Measurements from ENCODE around the gene AURKB.
"Not testable (repeated sequence)": the region's sequence is repeated elsewhere in the genome, so short reads cannot be mapped to it uniquely, and the experiment has no call there.

AURKB gene

DNA sequence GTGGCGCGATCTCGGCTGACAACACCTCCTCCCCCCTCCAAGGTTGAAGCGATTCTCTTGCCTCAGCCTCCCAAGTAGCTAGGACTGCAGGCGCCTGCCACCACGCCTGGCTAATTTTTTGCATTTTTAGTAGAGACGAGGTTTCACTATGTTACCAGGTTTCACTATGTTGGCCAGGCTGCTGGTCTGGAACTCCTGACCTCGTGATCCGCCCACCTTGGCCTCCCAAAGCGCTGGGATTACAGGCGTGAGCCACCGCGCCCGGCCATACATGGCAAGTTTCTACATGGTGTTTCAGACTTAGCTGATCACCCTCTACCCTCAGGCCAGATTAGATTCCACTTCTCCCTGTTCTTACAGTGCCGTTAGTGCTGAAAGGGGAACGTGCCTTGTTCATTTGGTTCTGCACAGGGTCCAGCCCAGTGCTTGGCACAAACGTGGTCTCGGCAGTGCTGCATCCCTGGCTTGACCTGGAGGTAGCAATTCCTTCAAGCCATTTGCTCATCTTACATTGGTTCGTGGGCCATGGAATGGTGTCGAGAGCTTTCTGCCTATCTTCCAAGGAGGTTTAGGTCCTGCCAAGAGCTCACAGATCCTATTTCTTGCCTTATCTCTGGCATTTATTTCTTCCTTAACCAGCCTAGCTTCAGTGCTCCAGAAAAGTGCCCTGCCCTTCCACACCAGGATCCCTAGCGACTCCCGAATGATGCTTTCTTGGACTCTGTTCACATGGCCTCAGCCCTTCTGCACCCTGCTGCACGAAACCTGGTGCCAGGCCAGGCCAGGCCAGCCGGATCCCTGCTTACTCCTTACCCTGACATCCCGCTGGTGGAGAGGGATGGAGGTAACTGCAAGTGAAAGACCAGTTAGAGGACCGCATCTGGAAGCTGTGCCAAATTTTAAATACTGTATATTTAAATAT lies 14.8 kb upstream of the AURKB start:
- DNase-seq, result no peak

DNA sequence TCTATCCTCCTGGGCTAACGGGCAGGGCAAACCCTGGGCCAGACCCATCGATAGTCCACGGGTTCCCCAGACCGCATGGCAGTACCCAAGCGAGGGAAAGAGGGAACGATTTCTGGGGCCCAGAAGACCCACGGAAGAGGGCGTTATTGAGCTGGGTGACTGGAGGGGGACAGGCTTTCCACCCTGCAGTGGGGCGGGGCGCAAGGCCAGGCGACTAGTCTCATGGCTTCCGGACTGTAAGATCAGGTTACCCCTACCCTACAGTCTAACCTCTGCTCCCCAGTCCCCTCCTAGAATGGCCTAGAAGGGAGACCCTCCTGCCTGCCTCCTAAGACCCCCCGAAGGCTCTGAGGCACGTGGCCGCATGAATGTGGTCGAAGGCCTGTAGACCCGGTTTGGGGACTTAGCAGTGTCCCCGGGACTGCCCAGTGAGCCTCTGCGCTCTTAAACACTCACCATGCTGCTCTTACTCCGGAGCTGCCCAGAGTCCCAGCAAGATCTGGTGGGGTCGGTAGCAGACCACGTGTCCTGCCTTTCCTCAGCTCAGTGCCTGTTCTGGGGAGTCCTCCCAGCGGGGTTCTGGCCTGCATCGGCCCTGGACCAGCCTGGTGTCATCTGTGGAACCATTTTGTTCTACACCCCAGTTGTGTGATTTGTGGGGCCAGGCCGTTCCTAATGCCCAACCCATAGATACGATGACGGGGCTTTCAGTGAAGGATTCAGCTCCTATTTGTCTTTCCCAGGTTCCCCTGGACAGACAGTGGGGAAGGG lies 13.2 kb upstream of the AURKB start:
- DNase-seq, result peak; percentile 46

DNA sequence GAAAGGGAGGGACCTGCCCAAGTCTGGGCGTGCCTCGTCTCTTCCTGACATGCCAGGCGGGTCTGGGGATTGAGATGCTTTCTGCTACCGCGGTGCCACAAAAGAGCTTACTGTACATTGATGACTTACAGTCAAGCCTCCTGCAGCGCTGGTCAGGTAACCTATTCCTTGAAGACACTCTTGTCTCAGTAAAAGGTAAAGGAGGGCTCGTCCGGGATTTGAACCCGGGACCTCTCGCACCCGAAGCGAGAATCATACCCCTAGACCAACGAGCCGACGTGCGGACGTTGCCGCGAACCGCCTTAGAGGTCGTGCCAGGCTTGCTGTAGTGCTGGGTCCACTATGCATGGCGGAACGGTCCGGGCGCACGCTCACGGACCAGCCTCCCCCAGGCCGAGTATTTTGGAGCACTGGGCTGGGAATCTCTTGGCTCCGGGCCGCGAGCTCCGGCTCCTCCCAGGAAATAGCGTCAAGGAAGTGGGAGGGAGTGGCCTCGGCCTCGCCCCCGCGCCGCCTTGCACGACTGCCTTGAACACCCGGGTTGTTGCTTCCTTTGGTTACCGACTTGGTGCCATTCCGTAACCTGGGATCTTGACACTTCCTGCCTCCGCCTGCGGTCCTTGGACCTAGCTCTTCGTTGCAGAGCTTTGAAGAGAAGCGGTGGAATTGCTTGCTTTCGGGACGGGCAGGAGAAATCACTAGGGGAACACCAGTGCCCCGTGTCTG lies 12.4 kb upstream of the AURKB start:
- peak; percentile 92 for DNase-seq

DNA sequence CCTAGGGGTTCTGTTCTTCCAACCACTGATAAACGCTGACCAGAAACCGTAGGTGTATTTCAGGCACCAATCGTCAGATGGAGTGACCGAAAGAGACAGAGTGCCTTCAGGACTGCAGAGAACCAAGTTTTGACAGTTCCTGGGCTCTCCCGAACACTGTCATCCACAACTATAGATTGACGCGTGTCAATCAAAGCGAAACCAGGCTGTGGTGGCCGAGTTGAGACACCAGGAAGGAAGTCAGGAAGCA lies 11.9 kb upstream of the AURKB start:
- peak; percentile 90 for DNase-seq

DNA sequence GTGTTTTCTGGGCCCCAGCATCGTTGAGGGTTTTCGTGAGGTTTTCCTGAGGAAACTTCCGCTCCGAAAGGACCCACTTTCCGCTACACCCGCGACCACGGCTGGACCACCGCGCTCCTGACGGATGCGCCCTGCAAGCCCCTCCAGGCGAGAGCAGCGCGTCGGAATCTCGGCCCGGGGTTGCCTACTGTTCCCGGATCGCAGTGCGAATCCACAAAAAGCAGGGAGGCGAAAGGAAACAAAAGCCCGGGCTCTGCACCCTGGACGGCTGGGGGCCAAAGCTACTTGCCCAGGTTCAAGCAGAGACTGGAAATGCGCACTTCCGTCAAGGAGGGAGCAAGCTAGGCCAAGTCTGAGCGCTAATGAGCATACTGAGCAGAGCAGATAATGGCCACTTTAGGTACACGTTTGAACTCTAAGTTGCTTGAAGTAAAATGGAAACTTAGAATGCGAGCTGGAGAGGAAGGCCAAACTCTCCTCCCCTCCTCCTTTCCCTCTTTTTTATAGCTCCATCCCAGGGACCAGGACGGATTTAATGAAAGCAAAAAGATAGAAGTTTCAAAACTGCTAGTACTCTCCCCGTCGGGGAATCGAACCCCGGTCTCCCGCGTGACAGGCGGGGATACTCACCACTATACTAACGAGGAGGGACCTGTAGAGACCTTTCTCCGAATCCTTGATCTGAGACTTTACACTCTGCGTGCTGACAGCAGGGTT lies 11.4 kb upstream of the AURKB start:
- DNase-seq, result peak; percentile 80

DNA sequence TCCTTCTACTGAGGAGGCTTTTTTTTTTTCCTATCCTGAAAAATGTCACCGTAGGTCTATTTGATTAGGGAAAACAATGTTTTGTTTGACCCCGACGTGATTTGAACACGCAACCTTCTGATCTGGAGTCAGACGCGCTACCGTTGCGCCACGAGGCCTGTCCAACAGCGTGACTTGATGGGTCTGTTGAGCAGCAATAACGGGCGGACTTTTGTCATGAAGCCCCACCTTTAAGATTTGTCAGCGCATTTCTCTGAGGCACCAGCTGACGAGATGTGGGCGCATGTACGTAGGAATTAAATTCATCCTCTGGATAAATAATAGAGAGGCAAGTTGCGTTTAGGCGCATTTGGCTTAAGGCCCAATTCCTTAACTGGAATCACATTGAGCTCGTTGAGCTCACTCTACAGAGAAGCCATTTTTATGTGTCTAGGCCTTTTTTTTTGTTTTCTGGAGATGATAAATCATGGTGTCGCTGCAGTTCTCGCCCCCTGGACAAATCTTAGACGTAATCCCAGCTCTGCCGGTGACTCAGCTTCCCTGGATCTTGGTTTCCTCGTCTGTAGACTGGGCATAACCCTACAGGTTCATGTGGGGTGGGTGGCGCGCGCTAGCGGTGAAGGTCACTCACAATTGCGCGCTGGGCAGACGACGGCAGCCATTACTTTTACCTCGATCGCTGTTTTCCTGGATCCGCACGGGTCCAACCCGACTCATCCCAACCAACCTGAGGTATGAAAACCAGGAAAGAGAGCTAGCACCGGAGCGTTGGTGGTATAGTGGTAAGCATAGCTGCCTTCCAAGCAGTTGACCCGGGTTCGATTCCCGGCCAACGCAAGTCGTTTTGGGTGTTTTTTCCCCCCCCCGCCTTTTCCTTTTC lies 10.6 kb upstream of the AURKB start:
- DNase-seq, result peak; percentile 89

DNA sequence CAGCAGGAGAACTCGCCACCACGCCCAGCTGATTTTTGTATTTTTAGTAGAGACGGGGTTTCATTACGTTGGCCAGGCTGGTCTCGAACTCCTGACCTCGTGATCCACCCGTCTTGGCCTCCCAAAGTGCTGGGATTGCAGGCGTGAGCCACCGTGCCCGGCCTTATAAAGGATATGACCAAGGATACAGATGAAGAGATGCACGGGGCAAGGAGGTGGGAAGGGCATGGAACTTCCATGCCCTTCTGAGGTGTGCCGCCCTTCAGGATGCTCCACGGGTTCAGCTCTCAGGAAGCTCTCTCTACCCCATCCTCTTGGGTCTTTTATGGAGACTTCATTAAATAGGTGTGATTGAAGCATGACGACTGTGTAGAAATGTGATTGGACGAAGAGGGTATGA lies 3.6 kb upstream of the AURKB start:
- not testable (repeated sequence) for DNase-seq

DNA sequence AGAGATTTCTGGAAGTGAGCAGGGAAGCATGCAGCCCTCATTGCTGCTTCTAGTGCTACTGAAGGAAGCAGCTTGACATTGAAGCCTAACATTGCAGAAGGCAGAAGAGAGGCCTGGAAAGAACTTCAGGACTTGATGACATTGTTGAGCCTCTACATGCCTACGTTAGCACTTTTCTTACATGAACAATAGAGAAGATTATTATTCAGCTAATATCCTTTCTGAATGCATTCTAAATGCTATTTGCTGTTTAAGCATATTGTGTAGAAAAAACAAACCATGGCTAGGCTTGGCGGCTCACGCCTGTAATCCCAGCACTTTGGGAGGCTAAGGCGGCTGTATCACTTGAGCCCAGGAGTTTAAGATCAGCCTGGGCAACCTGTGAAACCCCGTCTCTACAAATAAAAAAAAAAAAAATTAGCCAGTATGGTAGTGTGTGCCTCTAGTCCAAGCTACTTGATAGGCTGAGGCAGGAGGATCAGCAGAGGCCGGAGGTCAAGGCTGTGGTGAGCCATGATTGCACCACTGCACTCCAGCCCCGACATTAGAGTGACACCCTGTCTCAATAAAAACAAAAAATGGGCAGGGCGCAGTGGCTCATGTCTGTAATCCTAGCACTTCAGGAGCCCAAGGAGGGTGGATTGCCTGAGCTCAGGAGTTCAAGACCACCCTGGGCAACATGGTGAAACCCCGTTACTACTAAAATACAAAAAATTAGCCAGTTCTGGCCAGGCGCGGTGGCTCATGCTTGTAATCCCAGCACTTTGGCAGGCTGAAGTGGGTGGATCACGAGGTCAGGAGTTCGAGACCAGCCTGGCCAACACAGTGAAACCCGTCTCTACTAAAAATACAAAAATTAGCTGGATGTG lies 2.2 kb upstream of the AURKB start:
- DNase-seq, result peak; percentile 27

DNA sequence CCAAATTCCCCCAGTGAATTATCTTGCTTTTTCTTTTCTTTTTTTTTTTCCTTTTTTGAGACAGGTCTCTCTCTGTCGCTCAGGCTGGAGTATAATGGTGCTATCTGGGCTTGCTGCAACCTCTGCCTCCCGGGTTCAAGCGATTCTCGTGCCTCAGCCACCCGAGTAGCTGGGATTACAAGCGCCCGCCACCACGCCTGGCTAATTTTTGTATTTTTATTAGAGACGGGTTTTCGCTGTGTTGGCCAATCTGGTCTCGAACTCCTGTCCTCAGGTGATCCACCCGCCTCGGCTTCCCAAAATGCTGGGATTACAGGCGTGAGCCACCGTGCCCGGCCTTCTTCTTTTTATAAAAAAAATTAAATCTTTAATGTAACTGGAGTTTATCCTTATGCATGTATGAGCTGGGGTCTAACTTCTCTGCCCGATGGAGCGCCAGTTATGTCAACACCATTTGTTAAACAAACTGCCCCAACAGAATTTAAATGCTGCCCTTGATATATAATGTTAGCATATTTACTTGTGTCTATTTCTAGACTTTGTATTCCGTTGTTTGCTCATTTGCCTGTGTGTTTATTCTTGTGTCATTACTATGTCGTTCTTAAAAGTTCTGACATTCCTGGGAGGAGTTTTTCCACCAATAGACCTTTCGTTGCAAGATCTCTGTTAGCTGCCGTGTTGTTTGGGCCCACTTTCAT lies 535 bp upstream of the AURKB start:
- DNase-seq, result peak; percentile 7

DNA sequence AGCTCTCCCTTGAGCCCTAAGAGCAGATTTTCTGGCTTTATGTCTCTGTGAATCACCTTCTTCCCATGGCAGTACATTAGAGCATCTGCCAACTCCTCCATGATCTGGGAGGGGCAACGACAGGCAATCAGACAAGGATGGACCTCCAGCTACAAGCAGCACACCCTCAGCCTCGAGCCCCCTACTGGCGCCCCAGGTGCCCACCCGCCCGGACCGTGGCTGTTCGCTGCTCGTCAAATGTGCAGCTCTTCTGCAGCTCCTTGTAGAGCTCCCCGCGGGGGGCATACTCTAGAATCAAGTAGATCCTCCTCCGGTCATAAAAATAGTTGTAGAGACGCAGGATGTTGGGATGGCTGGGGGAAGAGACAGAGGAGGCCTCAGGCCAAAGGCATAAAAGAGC lies 3.8 kb downstream of the AURKB start:
- DNase-seq, result no peak

DNA sequence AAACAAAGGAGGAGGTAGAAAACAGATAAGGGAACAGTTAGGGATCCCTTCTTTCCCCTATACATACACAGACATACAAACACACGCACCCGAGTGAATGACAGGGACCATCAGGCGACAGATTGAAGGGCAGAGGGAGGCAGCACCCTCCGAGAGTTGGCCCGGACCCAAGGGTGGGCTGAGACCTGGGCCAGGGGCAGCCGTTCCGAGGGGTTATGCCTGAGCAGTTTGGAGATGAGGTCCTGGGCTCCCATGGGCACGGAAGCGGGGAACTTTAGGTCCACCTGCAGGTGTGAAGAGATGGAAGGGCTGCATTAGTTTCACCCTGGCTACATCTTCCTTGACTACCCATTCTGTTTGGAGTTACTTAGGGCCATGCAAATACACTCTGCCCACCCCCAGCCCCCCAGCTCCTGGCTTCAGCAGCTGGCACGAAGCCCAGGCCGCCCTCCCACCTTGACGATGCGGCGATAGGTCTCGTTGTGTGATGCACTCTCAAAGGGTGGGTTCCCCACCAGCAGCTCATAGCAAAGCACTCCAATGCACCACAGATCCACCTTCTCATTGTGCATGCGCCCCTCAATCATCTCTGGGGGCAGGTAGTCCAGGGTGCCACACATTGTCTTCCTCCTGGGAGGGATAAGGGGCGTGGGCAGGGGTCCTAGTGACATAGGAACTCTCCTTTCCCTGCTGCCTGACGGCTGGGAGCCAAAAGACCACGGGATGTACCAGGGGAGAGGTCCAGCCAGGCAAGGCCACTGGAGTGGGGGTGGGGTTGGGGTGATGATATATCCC lies 5.4 kb downstream of the AURKB start:
- DNase-seq, result no peak

DNA sequence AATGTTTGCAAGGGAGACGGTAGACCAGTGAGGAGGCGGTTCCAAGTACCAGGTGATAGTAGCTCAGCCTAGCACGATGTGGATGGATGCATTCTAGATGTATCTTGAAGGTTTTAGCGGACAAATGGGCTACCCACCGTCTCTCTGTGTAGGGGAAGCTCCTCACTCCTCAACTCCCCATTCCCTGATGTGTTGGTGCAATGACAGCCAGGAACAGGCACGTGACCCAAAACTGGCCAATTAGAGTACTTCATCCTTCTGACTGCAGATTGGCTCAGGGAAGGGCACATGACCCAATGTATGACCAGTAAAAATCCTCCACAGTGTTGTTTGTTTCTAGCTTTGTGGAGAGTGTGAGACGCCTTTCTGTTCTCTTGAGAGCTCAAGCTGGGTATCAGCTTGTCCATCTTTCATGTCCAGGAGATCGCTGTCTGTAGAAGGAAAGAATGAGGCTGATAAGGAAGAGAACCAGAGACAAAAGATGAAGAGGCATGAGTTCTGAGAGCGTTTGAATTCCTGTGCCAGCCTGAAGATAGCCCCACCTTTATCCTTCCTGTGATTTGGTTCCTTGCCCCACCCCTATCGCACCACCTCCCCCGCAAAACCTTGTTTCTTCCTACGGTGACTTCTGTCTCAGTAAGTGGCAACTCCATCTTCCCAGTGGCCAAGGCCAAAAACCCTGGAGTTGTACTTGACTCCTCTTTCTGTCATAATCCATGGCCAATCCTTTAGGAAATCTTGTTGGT lies 18.1 kb downstream of the AURKB start:
- peak; percentile 89 for DNase-seq

DNA sequence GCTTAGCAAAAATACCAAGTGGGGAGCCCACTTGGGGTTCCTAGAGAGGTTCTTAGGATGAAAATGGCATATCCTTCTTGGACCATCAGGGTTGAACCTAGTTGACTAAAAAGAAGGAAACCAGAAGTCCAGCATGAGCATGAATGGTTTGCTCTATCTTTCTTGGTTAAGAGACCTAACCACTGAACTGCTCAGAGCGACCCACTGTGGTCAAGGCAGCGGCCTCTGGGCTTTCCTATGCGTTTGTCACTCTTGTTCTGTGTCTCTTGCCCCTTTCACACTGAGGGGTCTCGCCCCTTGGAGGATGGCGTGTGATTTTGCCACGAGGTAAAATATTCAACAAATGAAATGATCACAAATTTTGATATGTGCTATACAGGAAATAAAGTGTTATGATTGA lies 19.9 kb downstream of the AURKB start:
- DNase-seq, result no peak

DNA sequence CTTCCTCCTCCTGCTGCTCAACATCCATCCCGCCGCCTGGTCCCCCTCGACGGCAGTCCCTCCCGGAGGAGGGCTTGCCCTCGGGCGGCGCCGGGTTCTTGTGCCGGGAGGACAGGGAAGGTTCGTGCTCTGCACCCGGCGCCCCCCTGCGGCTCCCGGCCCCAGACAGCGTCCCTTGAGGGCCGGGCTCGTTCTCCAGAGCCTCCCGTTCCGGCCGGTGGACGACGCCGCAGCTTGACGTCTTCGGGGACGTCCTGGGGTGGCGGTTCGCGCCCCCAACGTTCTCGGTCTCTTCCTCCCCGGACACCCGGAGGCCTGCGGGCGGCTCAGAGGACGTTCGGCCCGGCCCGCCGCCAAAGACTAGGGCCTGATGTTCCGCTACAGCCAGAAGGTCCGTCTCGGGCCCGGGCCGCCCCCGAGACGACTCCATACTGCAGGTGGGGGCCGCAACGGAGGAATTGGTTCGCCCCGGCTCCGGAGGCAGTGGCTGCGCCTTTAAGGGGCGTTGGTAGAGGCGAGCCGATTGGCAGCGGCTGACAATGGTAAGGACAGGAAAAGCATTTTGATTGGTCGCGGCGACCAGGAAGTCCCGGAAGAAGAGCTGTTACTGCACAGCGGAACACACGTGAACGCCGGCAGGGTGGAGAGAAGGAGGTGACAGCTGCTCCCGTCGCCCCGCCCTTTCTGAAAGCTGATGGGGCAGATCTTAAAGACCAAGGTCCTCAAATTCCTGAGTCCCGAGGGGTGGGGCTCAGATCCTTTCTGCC lies 20.5 kb downstream of the AURKB start, which contains the start of gene BORCS6:
Gene BORCS6 (minus strand): TSS at position 470 of the 767 bp plus-strand sequence. CDS start 40 bp downstream, at position 430.
- DNase-seq, result peak; percentile 98

DNA sequence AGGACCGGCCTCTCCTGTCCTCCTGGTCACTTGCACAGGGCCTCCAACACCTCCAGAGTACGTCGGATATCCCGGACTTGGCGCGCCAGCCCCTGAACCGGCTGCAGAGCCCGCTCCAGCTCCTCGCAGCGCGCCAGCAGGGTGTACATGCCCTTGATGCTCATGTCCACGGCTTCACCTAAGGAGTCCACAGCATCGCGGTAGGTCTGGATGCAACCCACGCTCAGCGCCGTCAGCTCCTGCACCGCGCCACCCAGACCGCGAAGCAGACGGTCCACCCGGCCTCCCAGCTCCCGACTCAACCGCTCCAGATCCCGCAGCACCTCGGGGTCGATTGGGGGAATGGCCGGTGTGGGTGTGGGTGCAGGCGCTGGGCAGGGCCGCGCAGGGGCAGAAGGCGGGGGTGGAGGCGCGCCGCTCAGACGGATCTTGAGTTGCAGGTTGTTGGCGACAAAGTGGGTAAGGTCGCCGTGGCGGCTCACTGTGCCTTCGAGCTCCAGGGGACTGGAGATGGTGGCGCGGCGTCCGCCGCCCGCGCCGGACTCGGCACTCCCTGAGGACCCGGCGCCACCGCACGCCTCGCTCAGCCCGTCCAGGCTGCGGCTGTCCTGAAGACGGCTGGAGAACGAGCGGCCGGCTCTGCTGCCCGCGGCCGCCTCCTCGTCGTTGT lies 21.2 kb downstream of the AURKB start:
- DNase-seq, result peak; percentile 1

DNA sequence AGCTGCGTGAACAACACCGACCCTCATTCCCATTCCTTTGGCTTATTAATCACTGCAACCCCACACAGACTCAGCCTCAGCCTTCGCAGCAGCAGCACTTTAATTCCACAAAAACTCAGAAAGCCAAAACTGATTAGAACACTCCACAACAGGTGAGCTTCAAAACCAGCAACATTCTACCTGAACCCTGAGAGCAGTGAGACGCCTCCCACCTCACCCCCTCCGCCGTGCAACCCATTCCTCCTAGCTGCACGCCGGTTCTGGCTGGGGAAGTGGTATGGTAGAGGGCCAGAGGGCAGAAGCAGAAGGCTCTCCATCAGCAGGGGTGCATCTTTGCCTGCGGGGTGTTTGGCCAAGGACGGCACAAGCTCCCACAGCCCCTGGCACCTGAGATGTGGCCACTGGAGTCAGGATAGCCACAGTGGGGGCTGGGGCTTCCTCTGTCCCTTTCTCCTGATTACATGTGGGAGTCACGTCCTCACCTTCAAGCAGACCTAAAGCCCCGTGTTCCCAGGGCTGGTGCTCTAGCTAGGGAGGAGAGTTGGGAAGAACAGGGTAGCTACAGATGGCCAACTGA lies 22.0 kb downstream of the AURKB start:
- no peak for DNase-seq

Measured in inflammatory macrophage treated with lipopolysaccharide for 4 hours (primary cell).